CD14-positive monocyte (primary cell): ENCODE results near the gene DCUN1D3. TPM values are rescaled to one million over a fixed set of nuclear protein-coding genes. Genes with fewer than 3 reads are reported as not detected.

Experiments
- DNase-seq, 3 donors: peaks; one replicate each; pipeline ENCODE4 v3.0.0-alpha.2; 2011 to 2022
- H2AFZ ChIP-seq: 2 replicates; pipeline ENCODE4 v1.6.0; 2012; ENCODE audit warnings: mild to moderate bottlenecking, low read depth, low read length, inconsistent platforms; ENCODE audit not compliant: insufficient read depth, poor library complexity, severe bottlenecking
- H3K27ac ChIP-seq, 2 donors: 1 replicate in 1 of 2; 2 replicates in 1 of 2; pipeline ENCODE4 v1.5.1; 2012 to 2013; ENCODE audit warnings: low read length in 2 of 2, control low read depth in 1 of 2, inconsistent platforms in 1 of 2, low read depth in 1 of 2, mild to moderate bottlenecking in 1 of 2
- H3K27me3 ChIP-seq, 2 donors: one replicate each; pipeline versions ENCODE4 v1.6.0 to v1.6.1; 2011 to 2013; ENCODE audit warnings: low read length in 2 of 2; ENCODE audit not compliant: control insufficient read depth in 2 of 2, insufficient read depth in 2 of 2
- H3K36me3 ChIP-seq, 2 donors: replicated peaks in 1 of 2; 1 replicate in 1 of 2; 2 replicates in 1 of 2; pipeline versions ENCODE4 v1.5.1 to v1.6.1; 2012 to 2013; ENCODE audit warnings: low read length in 2 of 2, control low read depth in 1 of 2, inconsistent platforms in 1 of 2, mild to moderate bottlenecking in 1 of 2; ENCODE audit not compliant: insufficient read depth in 2 of 2, control insufficient read depth in 1 of 2
- H3K4me1 ChIP-seq, 2 donors: 1 replicate in 1 of 2; 2 replicates in 1 of 2; pipeline versions ENCODE4 v1.5.1 to v1.6.1; 2012 to 2013; ENCODE audit warnings: low read length in 2 of 2, control low read depth in 1 of 2, inconsistent platforms in 1 of 2, mild to moderate bottlenecking in 1 of 2, moderate library complexity in 1 of 2; ENCODE audit not compliant: insufficient read depth in 2 of 2, control insufficient read depth in 1 of 2
- H3K4me2 ChIP-seq: replicated peaks from 2 replicates; pipeline ENCODE3; 2012; ENCODE audit warnings: low read length, moderate library complexity, mild to moderate bottlenecking; ENCODE audit not compliant: poor library complexity, severe bottlenecking; ENCODE audit errors: extremely low read depth
- H3K4me3 ChIP-seq, 3 experiments: fragments of 200-600 bp in 1 of 3; sonication (generic) in 1 of 3; replicated peaks in 1 of 3; 1 replicate in 2 of 3; 2 replicates in 1 of 3; pipeline ENCODE4 v1.5.1; 2011 to 2013; ENCODE audit warnings: low read length in 3 of 3, mild to moderate bottlenecking in 3 of 3, control low read depth in 2 of 3, low read depth in 2 of 3, inconsistent platforms in 1 of 3, moderate library complexity in 1 of 3
- H3K79me2 ChIP-seq: 2 replicates; pipeline ENCODE4 v1.6.0; 2012; ENCODE audit warnings: mild to moderate bottlenecking, control low read depth, inconsistent platforms, low read length, moderate library complexity; ENCODE audit not compliant: insufficient read depth
- H3K9ac ChIP-seq: 2 replicates; pipeline ENCODE4 v1.6.0; 2017; ENCODE audit warnings: low read length, mild to moderate bottlenecking; ENCODE audit not compliant: insufficient read depth, poor library complexity, severe bottlenecking
- H3K9me3 ChIP-seq, 2 donors: replicated peaks in 1 of 2; 1 replicate in 1 of 2; 2 replicates in 1 of 2; pipeline versions ENCODE4 v1.5.1 to v1.6.1; 2012 to 2013; ENCODE audit warnings: low read length in 2 of 2, control low read depth in 1 of 2; ENCODE audit not compliant: control insufficient read depth in 1 of 2, insufficient read depth in 1 of 2
- H4K20me1 ChIP-seq: 2 replicates; pipeline ENCODE4 v1.6.0; 2012; ENCODE audit warnings: mild to moderate bottlenecking, low read length, control low read depth, moderate library complexity; ENCODE audit not compliant: insufficient read depth
- H3K27ac Mint-ChIP-seq, 7 donors: one replicate each; pipeline ENCODE4 v1.8.0; 2020; ENCODE audit warnings: mild to moderate bottlenecking in 7 of 7, mixed read lengths in 7 of 7, moderate library complexity in 6 of 7, inconsistent platforms in 2 of 7
- H3K27me3 Mint-ChIP-seq, 3 donors: one replicate each; pipeline ENCODE4 v1.8.0; 2021 to 2022; ENCODE audit warnings: low read depth in 3 of 3, mild to moderate bottlenecking in 3 of 3, mixed read lengths in 3 of 3, moderate library complexity in 3 of 3, inconsistent platforms in 1 of 3
- H3K36me3 Mint-ChIP-seq, 2 donors: one replicate each; pipeline ENCODE4 v1.8.0; 2020; ENCODE audit warnings: mixed read lengths in 2 of 2, inconsistent platforms in 1 of 2, mild to moderate bottlenecking in 1 of 2
- H3K4me1 Mint-ChIP-seq: one replicate; pipeline ENCODE4 v1.8.0; 2020; ENCODE audit warnings: mild to moderate bottlenecking, mixed read lengths
- H3K4me3 Mint-ChIP-seq, 2 donors: one replicate each; pipeline ENCODE4 v1.8.0; 2020; ENCODE audit warnings: mild to moderate bottlenecking in 2 of 2, mixed read lengths in 2 of 2, moderate library complexity in 1 of 2
- H3K9me3 Mint-ChIP-seq, 7 donors: one replicate each; pipeline ENCODE4 v1.8.0; 2020 to 2022; ENCODE audit warnings: mixed read lengths in 7 of 7, mild to moderate bottlenecking in 6 of 7, moderate library complexity in 6 of 7, inconsistent platforms in 2 of 7
- CTCF ChIP-seq: fragments of 200-600 bp; IDR thresholded peaks from one replicate; pipeline ENCODE4 v1.8.0; 2022; ENCODE audit warnings: antibody characterized with exemption, mild to moderate bottlenecking
- WGBS: methylation state at CpG from one replicate; pipeline ENCODE4 v1.1.5; 2013; ENCODE audit warnings: missing lambda C conversion rate; ENCODE audit not compliant: insufficient coverage; 5-methylcytosine and 5-hydroxymethylcytosine counted together
- intact Hi-C, 2 donors: fragments of 100-400 bp; cut with micrococcal nuclease; formaldehyde crosslinking; loops; one replicate each; pipeline versions ENCODE4 v1.15.0 to v1.15.1; 2023
- polyA plus RNA-seq, 3 donors: library from polyadenylated mRNA; depleted of rRNA in 1 of 3; unstranded in 2 of 3; stranded (reverse) in 1 of 3; fragments of 300-500 nt in 2 of 3; fragments of >200 nt in 1 of 3; fragmentation: Illumina TruSeq in 2 of 3; gene quantifications; 1 replicate in 2 of 3; 2 replicates in 1 of 3; pipeline ENCODE4 v1.2.3, GENCODE V29; 2012 to 2021

DCUN1D3 gene
- polyA plus RNA-seq, 3 donors, result 1.0 to 3.4 (median 1.3) TPM

GRCh38 chr16:20868890-20869289 is 31.3 kb downstream of the DCUN1D3 start:
- H3K4me1 Mint-ChIP-seq, result peaks cover 20% of the 10 kb centered on the region
- Histone ChIP-seq H2AFZ (no peak overlapping the region), H4K20me1 (peaks cover 66% of the 10 kb centered on the region), H3K9ac (no peak overlapping the region), H3K4me1 (peaks cover 7 to 9% of the 10 kb centered on the region in 2 donors), H3K27me3 (no peaks in the 10 kb centered on the region), H3K4me3 (no peak overlapping the region), H3K27ac (no peak overlapping the region), H3K36me3 (no peaks in the 10 kb centered on the region), H3K79me2 (peaks cover 10% of the 10 kb centered on the region), H3K9me3 (no peaks in the 10 kb centered on the region), H3K4me2 (no peak overlapping the region)
- no peak for DNase-seq
- TF ChIP-seq CTCF, result no peak
- peaks cover 5 to 8% of the 10 kb centered on the region in 2 donors for H3K36me3 Mint-ChIP-seq
- H3K27ac Mint-ChIP-seq, result no peak overlapping the region
- no peaks in the 10 kb centered on the region for H3K27me3 Mint-ChIP-seq
- intact Hi-C loops, result loop anchor here in 1 of 2 donors (10.0 kb wide), 1 partner anchor 66 kb away; no protein-coding TSS in a partner anchor
- 74% methylated on average over 3 of the region's 3 CpGs for WGBS
- H3K9me3 Mint-ChIP-seq, result no peaks in the 10 kb centered on the region
- no peak overlapping the region for H3K4me3 Mint-ChIP-seq

- Histone ChIP-seq H4K20me1 (peaks cover 63% of the 10 kb centered on the region), H3K4me1 (peaks cover 7 to 9% of the 10 kb centered on the region in 2 donors), H3K27me3 (no peaks in the 10 kb centered on the region), H3K4me3 (no peak overlapping the region), H3K79me2 (peaks cover 7% of the 10 kb centered on the region), H2AFZ (no peak overlapping the region), H3K27ac (no peak overlapping the region), H3K9ac (no peak overlapping the region), H3K36me3 (peaks cover under 1 to 2% of the 10 kb centered on the region in 2 donors), H3K9me3 (no peaks in the 10 kb centered on the region), H3K4me2 (no peak overlapping the region)
- Mint-ChIP-seq H3K27ac (peak overlapping the region in 1 of 7 donors; percentile 38), H3K4me1 (peaks cover 17% of the 10 kb centered on the region), H3K4me3 (no peak overlapping the region), H3K9me3 (no peaks in the 10 kb centered on the region), H3K36me3 (peaks cover 5 to 9% of the 10 kb centered on the region in 2 donors), H3K27me3 (no peaks in the 10 kb centered on the region)
- intact Hi-C loops, result loop anchor here in 1 of 2 donors (10.0 kb wide), 1 partner anchor 67 kb away; no protein-coding TSS in a partner anchor
- WGBS, result 71% methylated on average over 1 of the region's 2 CpGs
- TF ChIP-seq CTCF, result no peak
- DNase-seq, result no peak
Observed at GRCh38 chr16:20867585-20867984, 32.6 kb downstream of the DCUN1D3 start.
